Measurements from ENCODE around the gene IZUMO3.
"Not testable (repeated sequence)": the region's sequence is repeated elsewhere in the genome, so short reads cannot be mapped to it uniquely, and the experiment has no call there.

The IZUMO3 gene

DNA sequence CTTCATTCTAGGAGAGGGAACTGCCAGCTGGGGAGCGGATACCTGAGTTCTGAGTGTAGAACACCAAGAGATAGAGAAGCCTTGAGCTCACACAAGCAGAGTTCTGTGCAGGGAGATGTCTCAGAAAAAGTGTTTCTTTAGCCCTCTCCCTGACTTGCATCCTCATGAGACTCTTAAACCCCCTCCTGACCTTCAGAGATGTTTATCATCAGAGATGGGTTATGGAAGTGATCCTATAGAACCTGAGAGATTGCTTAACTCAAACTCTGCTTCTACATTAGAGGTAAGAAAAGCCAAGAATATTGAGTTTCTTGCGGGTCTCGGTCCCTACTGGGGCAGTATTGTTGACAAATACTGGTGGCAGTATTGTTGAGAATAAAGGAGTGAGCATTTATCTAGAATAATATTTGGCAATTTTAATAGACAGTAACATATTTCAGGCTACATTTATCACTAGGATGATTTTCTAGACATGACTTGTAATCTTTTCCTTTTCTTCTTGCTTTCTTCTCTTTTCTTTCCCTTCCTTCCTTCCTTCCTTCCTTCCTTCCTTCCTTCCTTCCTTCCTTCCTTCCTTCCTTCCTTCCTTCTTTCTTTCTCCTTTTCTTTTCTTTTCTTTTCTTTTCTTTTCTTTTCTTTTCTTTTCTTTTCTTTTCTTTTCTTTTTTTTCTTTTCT is at the start of gene IZUMO3:
TSS of gene IZUMO3 (minus strand) at position 51 of the 676 bp plus-strand sequence. CDS start 248 bp downstream, outside the sequence.
- no peak for DNase-seq

GRCh38 chr9:24594234-24594850 is 48.6 kb upstream of the IZUMO3 start:
- no peak for DNase-seq

DNA sequence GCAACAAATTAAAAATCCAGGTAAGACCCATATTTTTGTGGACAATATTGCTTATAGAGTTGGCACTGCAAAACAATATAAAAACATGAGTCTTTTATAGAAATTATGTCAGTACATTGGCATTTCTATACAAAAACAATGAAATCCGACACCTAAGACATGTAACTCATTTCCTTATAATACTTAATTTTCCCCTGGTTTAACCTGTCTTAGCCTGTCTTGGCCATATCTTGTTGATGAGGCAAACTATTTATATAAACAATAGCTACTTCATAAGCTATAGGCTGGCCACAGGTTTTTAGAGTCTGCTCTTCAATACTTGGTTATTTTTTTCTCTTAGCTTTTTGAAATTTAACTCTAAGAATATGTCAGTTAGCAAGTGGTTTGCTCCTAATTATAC is 44.7 kb upstream of the IZUMO3 start:
- DNase-seq: no peak

DNA sequence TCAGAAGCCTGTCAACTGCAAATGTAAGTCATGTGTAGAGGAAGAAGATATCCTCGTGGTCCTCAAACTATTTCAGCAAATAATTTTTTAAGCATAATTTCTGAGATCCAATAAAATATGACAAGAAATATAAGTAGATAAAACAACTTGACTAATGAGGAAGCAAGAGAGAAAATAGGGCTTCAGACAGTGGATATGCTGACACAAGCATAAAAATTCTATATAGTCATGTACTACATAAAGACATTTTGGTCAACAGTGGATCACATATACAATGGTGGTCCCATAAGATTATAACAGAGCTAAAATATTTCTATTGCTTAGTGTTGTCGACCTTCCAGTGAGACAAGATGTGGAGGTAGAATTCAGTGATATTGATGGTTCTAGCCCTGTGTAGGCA is 42.2 kb upstream of the IZUMO3 start:
- no peak for DNase-seq

- no peak for DNase-seq
These were observed 36.7 kb upstream of the IZUMO3 start for GRCh38 chr9:24582146-24583126.

GRCh38 chr9:24580005-24580404 is 34.3 kb upstream of the IZUMO3 start:
- not testable (repeated sequence) for DNase-seq

GRCh38 chr9:24572406-24572805 is 26.7 kb upstream of the IZUMO3 start:
- DNase-seq: no peak

- DNase-seq: no peak
These were observed 16.3 kb upstream of the IZUMO3 start for GRCh38 chr9:24561957-24562356.

DNA sequence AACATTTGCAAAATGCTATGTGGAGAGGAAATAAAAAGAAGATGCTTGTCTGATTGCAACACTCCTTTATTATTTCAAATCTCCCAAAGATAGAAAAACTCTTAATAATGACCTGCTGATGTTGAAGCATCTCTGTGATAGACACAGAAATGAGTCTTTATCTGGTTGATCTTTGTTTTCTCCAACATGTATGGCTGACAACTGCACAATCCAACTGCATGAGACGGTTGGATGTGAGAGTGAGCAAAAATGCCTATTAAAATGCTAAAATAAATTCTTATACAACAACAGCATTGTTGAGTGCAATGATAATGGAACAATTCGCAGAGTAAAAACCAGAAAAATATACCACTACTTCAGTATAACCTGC is 7.5 kb upstream of the IZUMO3 start:
- DNase-seq: no peak

DNA sequence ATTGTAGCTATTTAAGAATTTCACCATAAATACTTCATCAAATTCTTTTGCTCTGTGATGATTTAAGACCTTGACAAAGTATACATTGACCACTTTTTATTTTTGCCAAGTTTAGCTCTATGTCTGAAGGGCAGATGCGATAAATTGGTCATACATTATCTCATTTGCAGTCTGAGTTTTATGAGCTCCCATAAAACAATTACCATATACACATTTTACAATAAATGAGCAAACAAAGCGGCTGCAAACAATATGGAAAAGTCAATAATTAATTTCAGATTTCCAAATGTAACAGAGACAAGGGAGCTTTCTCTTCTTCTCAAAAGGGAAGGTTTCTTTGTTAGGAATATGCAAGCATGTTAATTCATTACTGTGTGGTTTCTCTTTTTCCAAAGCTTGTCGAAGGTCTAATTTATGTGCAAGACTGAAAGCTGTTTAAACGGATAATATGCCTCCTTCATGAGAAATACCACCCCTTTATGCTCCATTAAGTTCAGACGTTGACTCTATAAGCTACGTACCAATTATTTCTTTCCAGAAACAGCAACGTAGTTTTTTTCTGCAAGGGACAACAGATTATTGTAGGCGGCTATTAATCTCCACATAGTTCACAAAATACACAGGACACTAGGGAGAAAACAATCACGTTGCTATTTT is 7.0 kb upstream of the IZUMO3 start:
- DNase-seq: no peak

GRCh38 chr9:24545285-24545684 is 412 bp downstream of the IZUMO3 start:
- no peak for DNase-seq

GRCh38 chr9:24518545-24518944 is 27.2 kb downstream of the IZUMO3 start:
- DNase-seq: no peak

- DNase-seq: no peak
These were observed 29.2 kb downstream of the IZUMO3 start for GRCh38 chr9:24516463-24516862.

DNA sequence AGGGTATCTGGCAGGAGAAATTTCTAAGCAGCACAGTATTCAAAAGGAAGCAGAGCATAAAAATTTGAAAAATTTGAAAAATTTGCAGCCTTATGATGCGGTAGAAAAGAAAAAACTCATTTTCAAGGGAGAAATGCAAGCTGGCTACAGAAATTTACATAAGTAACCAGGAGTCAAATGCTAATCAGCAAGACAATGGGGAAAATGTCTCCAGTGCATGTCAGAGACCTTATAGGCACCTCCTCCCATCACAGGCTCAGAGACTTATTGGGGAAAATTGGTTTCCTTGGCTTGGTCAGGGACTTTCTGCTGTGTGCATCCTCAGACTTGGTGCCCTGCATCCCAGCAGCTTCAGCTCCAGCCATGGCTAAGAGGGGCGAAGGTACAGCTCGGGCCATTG is 35.8 kb downstream of the IZUMO3 start:
- no peak for DNase-seq

- no peak for DNase-seq
These were observed 41.2 kb downstream of the IZUMO3 start for GRCh38 chr9:24504521-24504920.

GRCh38 chr9:24502206-24502937 is 43.3 kb downstream of the IZUMO3 start:
- DNase-seq: no peak

DNA sequence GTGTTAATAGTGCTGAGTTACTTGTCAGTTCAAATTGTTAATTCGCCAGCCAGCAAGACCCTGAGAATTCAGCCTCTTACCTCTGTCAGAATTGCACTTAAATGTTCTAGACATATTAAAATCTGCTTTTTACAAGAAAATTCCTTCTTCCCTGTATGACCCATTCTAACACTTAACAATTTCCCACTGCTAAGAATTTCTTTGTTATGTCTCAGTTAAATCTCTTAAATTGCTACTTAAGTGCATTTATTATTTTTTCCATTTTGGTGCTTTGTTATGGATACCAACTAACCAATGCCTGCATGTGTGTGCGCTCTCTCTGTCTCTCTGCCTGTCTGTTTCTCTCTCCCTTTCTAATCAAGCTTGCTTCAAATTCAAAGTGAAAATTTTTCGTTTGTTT is 44.9 kb downstream of the IZUMO3 start:
- no peak for DNase-seq

GRCh38 chr9:24498632-24499031 is 47.1 kb downstream of the IZUMO3 start:
- no peak for DNase-seq

GRCh38 chr9:24497671-24498070 is 48.0 kb downstream of the IZUMO3 start:
- no peak for DNase-seq
